ENCODE results near the gene GFOD2.

GRCh38 chr16:67723911-67724305 lies 4.8 kb upstream of the GFOD2 start:
- TF ChIP-seq ATF3 (CRISPR knock-in tag; IDR thresholded peaks at IDR 0.05), result no peak
- TF ChIP-seq GPN1 (CRISPR knock-in tag; IDR thresholded peaks at IDR 0.05; ENCODE audit: borderline replicate concordance), result no peak
- no peak for TF ChIP-seq ONECUT2 (CRISPR knock-in tag; IDR thresholded peaks at IDR 0.05)
- no peak for TF ChIP-seq EZH2 (conservative IDR thresholded peaks at IDR 0.05; ENCODE audit: low read depth, low read length)
- TF ChIP-seq CEBPB (IDR thresholded peaks at IDR 0.05; ENCODE audit: borderline replicate concordance, low read depth, low read length), result no peak
- no peak for TF ChIP-seq TEAD2 (CRISPR knock-in tag; IDR thresholded peaks at IDR 0.05)
- no peak for TF ChIP-seq ZNF576 (CRISPR knock-in tag; IDR thresholded peaks at IDR 0.05)
- no peak for TF ChIP-seq CTCF (CRISPR knock-in tag; IDR thresholded peaks at IDR 0.05)
- TF ChIP-seq NFIC (IDR thresholded peaks at IDR 0.05; ENCODE audit: low read length), result no peak
